Fibroblast of villous mesenchyme (primary cell): ENCODE measurements around the gene MRPL27. TPM values are rescaled to one million over a fixed set of nuclear protein-coding genes. Genes with fewer than 3 reads are reported as not detected.

ENCODE experiments used
- DNase-seq: peaks from one replicate; pipeline ENCODE4 v3.0.0-alpha.2; 2010; ENCODE audit warnings: low read depth
- H3K4me3 ChIP-seq: 2 replicates; pipeline ENCODE4 v1.5.1; 2011; ENCODE audit warnings: low read depth, mild to moderate bottlenecking, low read length
- total RNA-seq: library from RNA; depleted of rRNA; stranded (reverse); fragments of >200 nt; gene quantifications from 2 replicates; pipeline ENCODE4 v1.2.3, GENCODE V29; 2012
- TF ChIP-seq, protein P1 (sequence below): IDR thresholded peaks from 2 replicates; pipeline ENCODE4 v1.5.1; 2012; ENCODE audit warnings: low read depth, mild to moderate bottlenecking, low read length; ENCODE audit not compliant: insufficient read depth

The MRPL27 gene
- total RNA-seq, 1 donor: 63.0 TPM

DNA sequence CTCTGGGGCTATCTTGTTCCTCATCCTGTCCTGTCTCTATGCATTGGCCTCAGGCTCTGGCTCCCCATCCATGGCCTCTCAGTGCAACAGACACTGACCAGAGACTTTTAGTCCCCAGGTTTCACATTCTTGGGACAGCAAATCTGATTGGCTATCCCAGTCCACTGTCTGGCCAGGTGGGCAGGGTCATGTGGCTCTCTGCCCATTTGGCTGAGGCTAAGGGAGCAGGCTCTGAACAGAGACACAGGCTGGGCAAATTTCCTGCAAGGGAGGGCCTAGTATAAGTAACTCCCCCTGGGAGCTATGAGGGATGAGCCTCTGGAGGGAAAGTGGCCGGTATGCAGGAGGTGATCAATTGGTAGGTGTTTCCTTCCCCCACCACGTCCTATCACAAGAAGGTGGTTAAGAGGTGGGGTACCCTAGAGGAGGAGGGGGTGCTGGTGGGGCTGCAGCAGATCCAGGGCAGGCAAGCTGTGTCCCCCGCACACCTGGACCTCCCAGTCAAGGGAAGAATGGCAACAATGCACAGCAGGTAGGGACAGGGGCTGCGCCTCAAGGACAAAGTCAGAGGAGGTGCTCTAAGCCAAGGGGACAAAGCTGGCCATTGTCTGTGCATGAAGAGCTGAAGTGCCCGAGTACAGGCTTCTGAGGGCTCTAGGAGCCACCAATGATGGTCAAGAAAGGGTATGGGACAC lies 13.8 kb downstream of the MRPL27 start:
- H3K4me3 ChIP-seq: no peak overlapping the region
- TF ChIP-seq, protein P1, sequence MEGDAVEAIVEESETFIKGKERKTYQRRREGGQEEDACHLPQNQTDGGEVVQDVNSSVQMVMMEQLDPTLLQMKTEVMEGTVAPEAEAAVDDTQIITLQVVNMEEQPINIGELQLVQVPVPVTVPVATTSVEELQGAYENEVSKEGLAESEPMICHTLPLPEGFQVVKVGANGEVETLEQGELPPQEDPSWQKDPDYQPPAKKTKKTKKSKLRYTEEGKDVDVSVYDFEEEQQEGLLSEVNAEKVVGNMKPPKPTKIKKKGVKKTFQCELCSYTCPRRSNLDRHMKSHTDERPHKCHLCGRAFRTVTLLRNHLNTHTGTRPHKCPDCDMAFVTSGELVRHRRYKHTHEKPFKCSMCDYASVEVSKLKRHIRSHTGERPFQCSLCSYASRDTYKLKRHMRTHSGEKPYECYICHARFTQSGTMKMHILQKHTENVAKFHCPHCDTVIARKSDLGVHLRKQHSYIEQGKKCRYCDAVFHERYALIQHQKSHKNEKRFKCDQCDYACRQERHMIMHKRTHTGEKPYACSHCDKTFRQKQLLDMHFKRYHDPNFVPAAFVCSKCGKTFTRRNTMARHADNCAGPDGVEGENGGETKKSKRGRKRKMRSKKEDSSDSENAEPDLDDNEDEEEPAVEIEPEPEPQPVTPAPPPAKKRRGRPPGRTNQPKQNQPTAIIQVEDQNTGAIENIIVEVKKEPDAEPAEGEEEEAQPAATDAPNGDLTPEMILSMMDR: no peak
- DNase-seq: no peak

DNA sequence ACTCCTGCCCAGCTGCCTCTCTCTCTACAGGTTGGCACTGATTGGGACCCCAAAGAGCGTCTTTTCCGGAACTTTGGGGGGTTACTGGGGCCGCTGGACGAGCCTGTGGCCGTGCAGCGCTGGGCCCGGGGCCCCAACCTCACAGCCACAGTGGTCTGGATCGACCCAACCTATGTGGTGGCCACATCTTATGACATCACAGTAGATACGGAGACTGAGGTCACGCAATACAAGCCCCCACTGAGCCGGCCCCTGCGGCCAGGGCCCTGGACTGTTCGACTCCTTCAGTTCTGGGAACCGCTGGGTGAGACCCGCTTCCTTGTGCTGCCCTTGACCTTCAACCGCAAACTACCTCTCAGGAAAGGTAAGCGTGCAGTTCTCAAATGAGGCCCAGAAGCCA lies 14.8 kb downstream of the MRPL27 start:
- no peak overlapping the region for H3K4me3 ChIP-seq
- TF ChIP-seq, protein P1: no peak
- DNase-seq: no peak

DNA sequence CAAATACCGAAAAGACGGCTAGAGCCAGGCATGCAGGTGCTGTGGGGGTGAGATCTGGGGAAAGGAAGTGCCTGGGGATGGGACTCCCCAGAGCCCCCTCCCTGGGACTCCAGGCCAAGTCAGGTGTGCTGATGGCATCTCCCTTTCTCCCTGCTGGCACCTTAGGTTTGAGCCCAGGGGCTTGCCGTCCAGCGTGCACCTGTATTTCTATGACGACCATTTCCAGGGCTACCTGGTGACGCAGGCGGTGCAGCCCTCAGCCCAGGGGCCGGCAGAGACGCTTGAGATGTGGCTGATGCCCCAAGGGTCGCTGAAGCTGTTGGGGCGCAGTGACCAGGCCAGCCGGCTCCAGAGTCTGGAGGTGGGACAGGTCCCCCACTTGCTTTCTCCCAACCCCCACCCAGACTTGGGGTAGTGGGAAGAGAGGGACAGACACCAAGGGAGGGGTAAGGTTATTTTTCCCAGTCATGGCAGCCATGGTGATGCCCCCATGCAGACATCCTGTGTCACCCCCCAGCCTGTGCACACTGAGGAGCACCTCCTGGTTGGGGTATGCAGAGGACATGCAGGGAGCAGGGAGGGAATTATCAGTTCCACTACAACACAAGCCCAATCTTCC lies 16.0 kb downstream of the MRPL27 start:
- no peak for DNase-seq
- H3K4me3 ChIP-seq: no peak overlapping the region

DNA sequence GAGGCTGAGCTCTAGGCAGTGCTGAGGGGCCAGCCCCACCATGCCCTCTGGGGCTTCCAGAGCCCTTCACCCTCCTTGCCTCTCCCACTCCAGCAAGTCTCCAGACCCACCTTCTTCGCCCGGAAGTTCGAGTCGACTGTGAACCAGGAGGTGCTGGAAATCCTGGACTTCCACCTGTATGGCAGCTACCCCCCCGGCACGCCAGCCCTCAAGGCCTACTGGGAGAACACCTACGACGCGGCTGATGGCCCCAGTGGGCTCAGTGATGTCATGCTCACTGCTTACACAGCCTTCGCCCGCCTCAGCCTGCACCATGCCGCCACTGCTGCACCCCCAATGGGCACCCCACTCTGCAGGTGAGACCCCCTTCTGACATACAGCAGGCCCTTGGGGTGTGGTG lies 16.6 kb downstream of the MRPL27 start:
- no peak for DNase-seq
- TF ChIP-seq, protein P1: no peak

More for the DNA sequence above, 16.0 kb downstream of the MRPL27 start:
- TF ChIP-seq, protein P1: no peak

DNA sequence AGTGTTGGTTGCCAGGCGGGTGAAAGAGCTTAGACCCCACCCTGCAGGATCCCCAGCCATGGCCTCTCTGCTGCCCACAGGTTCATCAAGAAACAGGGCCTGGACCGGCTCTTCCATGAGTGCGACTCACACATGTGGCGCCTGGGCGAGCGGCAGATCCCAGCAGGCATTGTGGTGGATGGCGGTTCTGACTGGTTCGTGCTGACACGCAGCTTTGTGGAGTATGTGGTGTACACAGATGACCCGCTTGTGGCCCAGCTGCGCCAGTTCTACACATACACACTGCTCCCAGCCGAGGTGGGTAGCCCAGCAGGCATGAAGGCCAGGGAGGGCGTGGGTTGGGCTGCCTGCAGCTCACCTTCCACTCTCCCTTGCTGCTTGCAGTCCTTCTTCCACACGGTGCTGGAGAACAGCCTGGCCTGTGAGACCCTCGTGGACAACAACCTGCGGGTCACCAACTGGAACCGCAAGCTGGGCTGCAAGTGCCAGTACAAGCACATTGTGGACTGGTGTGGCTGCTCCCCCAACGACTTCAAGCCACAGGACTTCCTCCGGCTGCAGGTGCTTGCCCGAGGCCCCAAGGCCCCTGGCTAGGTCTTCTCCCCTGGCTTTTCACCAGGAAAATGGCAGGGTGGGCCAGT lies 17.2 kb downstream of the MRPL27 start:
- TF ChIP-seq, protein P1: no peak
- H3K4me3 ChIP-seq: no peak overlapping the region
- DNase-seq: no peak

More for the DNA sequence above, 16.6 kb downstream of the MRPL27 start:
- H3K4me3 ChIP-seq: no peak overlapping the region

DNA sequence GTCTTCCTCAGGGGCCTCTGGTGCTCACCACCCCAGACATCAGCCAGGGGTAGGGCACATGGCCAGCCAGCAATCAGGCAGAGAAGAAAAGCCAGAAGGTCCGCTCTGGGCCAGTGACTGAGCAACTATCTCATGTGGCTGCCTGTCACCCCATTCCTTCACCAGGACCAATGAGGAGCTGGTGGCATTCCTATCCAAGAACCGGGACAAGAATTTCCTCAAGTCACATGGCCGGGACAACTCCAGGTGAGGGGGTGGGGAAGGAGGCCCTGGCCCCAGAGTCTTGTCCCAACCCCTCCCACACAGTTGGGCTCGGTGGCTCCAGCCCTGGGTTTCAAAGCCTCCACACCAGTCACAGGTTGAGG lies 17.7 kb downstream of the MRPL27 start:
- no peak for DNase-seq
- H3K4me3 ChIP-seq: no peak overlapping the region
- TF ChIP-seq, protein P1: no peak

DNA sequence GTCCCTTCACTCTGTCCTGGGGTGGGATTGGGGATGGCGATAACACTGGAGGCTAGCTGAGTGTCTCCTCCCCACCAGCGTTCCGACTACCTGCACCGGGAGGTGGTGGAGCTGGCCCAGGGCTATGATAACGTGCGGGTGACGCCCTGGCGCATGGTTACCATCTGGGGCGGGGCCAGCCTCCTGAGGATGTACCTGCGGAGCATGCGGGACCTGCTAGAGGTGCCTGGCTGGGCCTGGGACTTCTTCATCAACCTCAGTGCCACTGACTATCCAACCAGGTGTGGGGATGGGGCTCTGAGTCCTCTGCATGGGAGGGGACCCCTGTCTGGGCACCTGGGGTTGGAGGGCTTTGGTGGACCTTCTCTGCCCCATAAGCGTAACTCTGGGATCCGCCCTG lies 18.2 kb downstream of the MRPL27 start:
- TF ChIP-seq, protein P1: no peak
- no peak overlapping the region for H3K4me3 ChIP-seq
- no peak for DNase-seq
